Measurements from ENCODE around the gene CISH.

The CISH gene

DNA sequence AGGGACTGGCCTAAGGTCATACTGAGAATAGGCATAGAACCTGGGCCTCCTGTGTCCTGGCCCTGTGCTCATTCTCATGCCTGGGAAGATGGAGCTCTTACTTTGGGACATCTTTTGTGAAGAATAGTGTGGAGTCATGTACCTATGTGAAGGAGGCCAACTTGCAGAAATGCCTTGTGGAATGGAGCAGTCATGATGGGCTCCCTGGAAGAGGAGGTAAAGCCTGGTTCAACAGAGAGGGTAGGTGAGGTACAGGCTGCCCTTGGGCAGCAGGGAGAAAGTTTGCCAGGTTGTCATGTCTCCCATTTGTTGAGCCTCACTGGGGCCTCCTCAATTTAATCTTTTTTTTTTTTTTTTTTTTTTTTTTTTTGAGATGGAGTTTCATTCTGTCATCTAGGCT is 23.5 kb upstream of the CISH start:
- DNase-seq: no peak

DNA sequence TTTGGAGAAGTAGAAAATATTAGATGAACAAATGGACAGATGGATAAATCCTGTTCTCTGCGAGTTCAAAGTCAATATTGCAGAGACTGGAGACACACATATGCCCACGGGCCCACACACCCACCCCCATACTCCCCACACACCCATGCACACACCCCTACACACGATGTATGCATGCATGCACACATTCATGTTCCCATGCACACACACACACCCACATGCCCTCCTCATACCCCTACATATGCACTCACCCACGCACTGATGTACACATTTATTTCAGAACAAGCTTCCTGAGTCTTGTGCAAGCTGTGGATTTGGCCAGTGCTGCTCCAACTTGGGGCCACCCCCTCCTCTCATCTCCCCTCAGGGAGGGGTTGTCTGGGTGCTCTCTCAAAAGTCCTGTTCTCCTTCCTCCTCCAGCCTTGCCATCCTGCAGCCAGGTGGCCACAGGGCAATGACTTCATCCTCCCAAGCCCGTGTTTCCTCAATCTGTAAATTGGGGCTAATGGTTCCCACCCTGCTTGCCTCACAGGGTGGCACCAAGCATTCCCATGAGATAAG is 21.7 kb upstream of the CISH start:
- no peak for DNase-seq

DNA sequence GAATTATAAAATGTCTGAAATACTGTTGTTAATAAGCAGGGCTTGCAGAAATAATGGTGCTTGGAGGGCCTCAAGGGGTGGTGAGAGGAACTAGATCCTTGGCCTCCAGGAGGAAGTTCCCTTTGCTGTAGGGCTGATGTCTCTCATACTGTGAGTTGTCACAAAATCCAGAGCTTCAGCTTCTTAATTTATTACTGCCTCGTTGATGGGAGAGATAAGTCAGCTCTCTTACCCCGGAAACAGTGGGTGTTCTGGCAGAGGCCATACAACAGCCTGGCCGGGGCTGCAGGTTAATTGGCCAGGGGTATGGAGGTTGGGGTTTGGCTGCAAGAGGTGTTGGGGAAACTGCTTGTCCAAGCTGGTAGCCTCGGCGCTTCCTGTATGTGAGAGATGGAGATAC is 20.9 kb upstream of the CISH start:
- DNase-seq: no peak

DNA sequence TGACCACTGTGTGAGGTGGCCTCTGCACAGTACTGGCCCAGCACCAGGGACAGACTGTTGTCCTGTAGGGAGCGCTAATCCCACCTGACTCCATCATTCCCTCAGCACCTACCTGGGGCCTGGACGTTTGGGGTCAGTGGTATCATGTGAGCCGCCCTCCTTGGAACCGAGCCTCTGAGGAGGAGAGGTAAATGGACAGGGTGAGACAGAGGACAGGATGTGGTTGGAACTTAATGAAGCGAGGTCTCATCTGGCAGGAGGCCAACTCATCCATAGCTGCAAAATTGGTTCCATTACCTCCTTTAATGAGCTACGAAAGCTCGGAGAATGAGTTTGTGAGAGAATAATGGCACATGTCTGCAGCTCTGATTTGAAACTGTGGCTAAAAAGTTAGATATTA is 19.3 kb upstream of the CISH start:
- DNase-seq: no peak

GRCh38 chr3:50630394-50630793 is 18.8 kb upstream of the CISH start:
- no peak for DNase-seq

GRCh38 chr3:50628601-50629000 is 17.0 kb upstream of the CISH start:
- DNase-seq: no peak

DNA sequence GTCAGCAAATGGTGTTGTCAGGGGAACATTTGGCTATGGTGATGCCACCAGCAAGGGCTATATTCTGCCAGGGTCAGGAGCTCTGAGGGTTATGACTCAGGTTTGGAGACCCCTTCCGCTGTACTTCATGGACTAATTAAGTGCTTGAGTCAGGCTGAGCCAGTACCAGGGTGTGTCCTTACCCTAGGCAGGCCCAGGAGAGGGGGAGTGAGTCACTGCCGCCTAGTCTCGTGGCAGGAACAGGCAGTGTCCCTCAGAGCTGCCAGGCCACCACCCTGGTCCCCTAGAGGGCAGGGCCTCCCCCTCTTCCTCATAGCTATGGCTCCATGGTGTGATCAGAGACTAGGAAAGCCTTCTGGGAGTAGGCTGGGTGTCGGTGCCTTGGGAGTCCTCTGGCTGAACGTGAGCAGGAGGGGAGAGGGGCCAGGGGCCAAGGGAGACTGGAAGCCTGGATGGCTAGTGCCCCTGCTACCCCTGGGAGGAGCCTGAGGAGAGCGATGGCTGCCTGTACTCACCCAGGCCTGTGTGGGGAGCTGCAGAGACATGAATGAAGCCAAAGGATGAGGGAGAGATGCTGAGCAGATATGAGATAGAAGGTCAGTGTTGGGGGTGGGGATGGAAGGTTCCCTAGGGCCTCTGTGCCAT is 16.0 kb upstream of the CISH start:
- no peak for DNase-seq

DNA sequence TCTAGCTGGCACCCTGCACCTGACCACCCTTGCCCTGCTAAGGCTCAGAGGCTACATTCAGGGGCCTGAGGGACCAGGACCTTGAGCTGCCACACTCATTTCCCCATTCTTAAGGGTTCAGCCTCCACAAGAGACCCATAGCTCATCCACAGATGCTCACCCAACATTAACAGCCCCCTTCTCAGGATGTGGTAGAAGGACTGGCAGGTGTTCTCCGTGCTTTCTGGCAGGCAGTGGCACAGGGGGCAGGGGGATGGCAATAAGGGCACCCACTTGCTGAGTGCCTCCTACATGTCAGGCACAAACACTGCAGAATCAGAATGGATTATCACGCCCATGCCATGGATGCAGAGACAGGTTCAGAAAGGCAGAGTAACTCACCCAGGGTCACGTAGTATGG is 14.8 kb upstream of the CISH start:
- DNase-seq: no peak

DNA sequence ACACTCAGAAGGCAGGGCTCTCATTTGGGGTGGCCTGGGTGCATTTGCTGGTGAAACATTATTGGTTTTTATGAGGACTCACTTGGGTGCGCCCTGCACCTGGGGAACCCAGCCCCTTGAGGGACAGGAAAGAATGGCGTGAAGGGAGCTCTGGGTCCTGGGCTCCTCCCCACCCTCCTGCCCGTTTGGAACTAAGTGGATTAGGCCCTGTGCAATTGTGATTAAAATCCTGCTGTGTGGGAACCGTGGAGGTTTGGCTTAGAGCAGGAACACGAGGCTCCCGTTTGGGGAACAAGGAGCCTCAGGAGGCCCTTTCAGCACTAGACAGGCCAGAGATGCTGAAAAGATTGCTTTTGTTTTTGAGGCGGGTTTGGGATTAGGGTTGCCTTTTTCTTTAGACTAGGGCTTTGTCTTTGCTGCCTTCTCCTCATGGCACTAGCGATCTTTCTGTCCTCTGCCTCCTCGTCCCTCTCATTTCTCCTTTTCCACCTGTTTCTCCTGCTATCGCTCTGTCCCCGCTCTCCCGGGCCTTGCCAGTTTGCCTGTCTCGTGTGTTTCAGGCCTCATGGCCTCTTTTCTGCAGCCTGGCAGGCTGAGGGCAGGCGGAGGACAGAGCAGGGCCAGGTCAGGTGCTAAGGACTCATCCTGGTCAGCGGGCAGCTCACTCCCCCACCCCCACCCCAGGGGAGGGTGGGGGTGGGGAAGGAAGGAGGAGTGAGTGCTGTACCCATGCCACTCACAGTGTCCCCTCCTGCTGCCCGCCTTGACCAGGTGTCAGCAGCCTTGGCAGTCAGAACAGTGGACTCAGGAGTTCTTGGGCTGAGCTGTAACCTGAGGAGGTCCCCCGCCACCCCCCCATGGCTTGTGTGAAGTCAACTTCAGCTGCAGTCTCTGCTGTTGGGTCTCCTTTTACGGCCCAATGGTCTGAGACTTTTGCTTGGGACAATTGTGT is 13.9 kb upstream of the CISH start:
- DNase-seq: no peak

GRCh38 chr3:50624634-50625033 is 13.1 kb upstream of the CISH start:
- DNase-seq: no peak

DNA sequence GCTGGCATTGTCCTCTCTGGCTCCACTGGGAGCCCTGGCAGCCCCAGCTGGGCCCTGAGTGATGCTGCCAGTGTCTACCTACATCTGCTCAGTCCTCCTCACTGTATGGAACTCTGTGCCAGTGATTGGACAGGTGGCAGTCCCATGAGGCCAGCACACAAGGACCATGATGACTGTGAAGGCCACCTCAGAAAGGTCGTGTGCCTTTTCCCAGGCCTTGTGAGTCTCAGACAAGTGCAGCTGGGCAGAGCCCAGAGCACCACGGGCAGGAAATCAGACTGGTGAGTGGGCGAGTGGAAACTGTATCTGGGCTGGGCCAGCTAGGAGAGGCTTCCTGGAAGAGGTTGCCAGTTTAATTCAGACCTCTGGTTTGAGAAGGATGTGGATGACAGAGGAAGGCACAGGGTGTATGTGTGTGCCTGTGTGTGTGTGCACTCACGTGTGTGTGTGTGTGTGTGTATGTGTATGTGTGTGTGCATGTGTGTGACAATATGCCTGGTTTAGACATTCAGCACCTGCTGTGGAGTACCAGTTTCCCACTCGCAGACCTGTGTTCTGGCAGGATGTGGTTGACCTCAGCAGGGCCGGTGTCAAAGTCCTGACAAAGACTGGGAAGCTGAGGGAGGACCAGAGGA is 12.4 kb upstream of the CISH start:
- DNase-seq: peak; percentile 41

- DNase-seq: no peak
These were observed 11.3 kb upstream of the CISH start for GRCh38 chr3:50622881-50623280.

DNA sequence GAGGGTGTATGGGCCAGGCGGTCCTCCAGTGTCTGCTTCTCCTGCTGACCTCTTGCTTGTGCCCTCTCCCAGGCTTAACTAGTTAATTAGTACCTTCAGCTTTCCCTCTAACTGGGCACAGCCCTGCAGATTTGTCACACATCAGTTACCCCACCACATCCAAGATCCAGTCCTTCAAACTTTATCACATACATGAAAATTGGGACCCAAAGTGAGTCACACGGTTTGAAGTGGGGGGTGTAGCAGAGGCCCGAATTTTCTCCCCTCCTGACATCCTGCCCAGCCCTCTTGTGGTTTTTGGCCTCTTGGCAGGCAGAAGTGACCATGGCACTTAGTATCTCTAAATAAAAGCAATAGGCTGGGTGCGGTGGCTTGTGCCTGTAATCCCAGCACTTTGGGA is 9.2 kb upstream of the CISH start:
- DNase-seq: no peak

DNA sequence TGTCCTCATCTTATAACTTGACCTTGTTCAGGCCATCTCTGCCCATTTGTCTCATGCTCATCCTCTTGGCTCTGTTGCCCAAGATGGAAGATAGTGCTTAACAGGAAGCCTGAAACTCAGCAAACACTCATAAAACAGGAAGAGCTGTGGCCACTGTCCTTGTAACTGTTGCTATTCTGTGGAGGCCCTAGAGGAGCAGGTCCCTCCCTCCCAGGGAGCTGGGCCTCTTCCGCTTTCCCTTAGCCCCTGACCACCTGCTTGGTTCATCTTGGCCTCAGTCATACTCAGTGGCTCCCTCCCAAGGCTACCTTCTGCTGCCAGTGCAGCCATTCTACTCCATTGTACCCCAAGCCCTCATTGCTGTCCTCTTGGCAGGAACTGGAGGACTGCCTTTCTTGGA is 8.8 kb upstream of the CISH start:
- no peak for DNase-seq

DNA sequence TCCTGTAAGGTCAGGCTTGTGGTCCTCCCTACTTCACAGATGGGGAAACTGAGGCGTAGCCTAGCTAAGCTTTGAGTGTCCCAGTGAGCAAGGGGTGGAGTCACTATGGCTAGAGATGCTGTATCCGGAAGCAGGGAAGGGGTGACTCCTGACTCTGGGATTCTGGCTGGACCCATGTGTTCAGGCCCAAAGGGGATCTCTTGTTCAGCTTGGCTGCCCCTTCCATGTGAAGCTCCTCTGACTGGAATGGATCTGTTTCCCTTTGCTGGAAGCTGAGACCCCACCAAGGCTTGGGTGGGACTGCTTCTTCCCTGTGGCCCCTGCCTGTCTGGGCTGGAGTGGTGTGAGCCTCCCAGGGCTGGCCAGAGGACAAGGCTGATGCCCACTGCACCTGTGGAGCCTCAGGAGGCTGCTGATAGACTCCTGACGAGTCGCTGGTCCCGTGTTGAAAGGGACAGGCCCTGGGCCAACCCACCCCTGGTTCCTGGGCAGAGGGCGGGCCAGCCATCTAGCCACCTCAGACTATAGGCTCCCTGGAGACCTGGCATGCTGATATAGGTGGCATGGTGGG is 6.4 kb upstream of the CISH start:
- DNase-seq: no peak

DNA sequence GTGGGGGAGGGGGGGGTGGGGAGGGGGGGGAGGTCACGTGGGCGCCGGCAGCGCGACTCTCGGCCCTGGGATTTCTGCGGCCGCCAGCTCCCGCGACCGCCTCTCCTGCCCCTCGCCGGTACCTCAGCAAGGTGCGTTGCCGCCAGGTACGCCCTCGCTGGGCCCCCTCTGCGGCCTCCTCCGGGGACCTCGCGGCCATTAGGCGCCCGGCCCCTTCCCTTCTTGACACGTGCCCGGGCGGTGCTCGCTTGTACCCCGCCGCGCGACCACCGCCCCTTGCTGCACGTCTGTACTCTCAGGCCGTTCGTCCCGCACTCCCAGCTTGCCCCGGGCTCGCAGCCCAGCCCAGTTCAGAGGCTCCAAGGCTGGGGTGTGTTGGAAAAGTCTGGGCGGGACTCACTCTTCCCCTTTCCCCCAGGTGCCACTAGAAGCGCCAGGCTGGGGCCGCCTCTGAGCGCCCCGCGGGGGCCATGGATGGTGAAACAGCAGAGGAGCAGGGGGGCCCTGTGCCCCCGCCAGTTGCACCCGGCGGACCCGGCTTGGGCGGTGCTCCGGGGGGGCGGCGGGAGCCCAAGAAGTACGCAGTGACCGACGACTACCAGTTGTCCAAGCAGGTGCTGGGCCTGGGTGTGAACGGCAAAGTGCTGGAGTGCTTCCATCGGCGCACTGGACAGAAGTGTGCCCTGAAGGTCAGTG is 5.7 kb upstream of the CISH start, which contains the start of gene MAPKAPK3:
MAPKAPK3 (plus strand) TSS at position 56 of the 696 bp plus-strand sequence; CDS start at position 471, 415 bp downstream.
- peak; percentile 46 for DNase-seq

DNA sequence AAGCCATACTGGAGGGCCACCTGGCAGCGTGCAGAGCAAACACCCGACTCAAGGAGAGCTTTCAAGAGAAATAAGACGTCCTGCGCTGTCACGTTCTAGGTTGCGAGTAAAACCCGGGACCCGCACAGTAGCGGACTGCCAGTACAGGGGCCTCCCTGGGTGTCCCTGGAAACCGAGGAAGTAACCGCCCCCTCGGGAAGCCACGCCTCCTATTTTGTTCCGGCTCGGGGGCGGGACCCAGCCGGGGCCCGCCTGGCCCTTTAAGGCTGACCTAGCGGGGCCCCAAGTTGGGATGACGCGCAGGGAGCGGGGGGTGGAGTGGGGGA is 5.2 kb upstream of the CISH start:
- peak; percentile 92 for DNase-seq

DNA sequence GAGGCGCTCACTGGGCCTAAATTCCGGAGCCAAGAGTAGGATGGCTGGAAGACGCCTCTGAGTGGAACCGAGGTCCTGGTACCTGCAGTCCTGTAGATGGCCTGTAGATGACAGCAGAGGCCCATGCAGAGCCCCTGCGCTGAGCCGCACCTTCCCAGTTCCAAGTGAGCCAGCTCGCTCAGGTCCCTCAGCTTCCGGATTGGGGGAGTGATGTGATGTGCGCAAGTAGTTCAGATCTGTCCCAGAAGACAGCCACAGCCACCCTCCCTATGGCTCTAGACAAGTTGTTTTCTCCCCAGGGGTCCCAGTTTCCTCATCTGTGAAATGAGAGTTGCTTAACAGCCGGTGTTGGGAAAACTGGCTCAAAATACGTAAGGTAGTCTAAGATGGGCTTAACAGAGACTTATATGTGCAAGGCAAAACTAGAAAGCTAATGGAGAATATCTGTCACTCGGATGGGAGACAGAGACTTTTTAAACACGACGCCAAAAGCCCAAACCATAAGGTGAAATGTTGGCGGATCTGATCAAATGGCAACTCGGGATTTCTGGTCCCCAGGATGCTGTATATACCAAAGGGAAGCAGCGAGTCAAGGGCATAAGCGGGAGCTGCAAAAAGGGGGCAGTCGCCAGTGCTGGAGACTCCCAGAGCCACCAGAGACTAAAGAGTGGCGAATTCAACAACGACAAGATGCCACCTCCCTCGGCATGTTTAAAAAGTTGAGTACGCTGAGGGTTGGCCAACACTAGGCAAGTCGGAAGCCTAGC is 4.6 kb upstream of the CISH start:
- DNase-seq: peak; percentile 82

DNA sequence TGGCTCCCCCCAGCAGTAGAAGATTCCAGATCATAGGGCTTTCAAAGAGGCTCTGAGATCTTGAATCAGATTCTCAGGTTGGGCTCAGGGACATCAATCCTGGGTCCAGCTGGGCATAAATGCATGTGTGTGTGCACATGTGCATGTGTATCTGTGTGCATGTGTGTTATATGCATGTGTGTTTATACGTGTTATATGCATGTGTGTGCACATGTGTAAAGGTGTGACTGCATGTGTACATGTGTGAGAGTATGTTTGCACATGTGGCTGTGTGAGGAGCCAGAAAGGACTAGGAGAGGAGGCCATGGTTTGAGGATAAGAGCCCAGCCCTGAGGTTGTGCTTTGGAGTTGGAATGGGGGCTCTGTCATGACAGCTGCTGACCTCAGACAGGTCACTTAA is 3.6 kb upstream of the CISH start:
- no peak for DNase-seq

GRCh38 chr3:50612970-50613846 is 1.6 kb upstream of the CISH start:
- DNase-seq: no peak

Data from activated CD4-positive, CD25-positive, alpha-beta regulatory T cell treated with anti-CD3 and anti-CD28 coated beads, Interleukin-2, amount 50 U/mL, for 72 hours (primary cell).